Stimulated activated CD8-positive, alpha-beta memory T cell treated with anti-CD3 and anti-CD28 coated beads, Interleukin-12 subunit alpha, Interleukin-12 subunit beta, amount 100 ng/mL, for 1 hour (primary cell): ENCODE data around the gene TNFRSF9.

ENCODE experiments used
- DNase-seq: peaks from one replicate; pipeline ENCODE4 v3.0.0-alpha.2; 2020; ENCODE audit warnings: low read depth

TNFRSF9 gene

DNA sequence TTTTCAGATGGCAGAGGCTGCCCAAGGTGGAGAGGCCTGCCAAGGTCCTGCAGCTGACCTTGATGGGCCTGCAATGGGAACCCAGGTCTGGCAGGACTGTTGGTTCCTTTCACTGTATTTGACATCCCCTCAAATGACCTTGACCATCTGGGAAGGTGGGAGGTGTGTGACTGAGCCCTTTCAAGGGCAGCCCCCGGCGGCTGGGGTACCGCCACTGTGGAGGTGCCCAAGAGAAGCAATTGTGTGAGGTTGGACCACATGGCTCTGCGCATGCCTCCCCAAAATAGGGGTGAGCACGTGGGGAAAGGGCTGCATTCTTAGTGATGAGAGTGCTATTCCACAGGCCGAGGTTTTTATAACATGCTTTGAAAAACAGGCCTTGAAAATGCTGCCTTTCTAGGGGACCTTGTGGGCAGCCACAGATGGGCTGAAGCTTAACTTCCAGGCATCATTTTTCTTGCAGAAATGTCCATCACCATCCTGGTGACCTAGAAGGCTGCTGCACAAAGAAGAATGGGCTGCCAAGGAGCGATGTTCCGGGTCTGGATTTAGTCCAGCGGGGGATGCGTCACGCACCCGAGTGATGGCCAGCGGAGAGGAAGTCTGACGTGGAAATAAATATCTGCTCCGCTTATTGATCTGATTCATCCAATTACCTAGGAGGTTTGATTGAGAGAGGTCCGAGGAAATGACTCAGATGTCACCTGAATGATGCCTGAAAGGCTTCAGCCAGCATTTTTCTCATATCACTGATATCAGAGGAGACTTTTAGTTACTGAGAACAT lies 71.3 kb downstream of the TNFRSF9 start:
- DNase-seq: no peak

DNA sequence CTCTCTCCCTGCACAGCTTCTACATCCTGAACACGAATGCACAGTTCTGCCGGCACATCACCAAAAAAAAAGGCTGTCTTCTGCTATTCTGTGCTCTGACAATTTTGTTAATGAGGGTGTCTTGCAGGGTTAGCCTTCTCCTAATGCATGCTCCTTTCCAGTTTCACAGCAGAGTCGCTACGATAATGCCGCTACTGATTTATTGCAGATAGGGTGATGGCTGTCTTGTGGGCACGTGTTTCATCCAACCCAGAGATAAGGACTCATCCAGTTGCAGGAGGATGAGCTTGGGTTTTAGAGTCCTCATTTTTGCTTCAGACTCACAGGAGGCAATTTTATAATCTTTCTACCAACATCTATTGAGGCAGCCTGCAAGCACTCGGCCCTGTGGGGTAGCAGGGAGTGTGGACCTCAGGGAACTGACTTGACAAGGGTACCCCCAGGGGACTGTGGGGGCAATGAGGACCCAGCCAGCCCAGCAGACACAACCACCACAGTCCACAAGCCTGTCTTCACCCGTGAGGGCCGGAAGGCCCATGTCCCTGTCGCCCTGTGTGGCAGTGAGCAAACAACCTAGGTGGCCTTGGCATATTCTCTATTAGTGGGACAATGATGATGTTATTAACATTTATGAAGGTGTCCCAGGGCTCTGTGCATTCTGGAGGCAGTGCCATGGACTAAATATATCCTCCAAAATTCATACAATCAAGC lies 72.4 kb downstream of the TNFRSF9 start:
- no peak for DNase-seq

DNA sequence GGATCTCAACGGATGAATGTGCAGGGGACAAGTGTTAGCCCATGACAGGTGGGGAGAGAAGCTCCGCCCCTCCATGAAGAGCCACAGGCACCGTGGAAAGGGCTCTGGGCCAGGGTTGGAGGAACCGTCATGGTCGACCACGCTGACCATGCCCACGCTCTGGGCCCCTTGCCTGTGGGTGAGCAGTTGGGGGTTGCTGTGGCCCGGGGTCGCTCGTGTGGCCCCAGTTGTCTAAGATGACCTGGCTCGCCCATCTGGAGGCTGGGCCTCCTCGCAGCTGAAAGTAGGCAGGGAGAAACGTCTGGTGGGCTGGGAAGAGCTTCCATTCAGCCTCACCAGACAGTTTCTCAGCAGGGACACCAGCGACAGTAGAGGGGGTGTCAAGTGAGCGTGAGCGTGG lies 74.7 kb downstream of the TNFRSF9 start:
- DNase-seq: no peak
